Measurements from ENCODE around the gene RPL7A. TPM values are rescaled to one million over a fixed set of nuclear protein-coding genes. Genes with fewer than 3 reads are reported as not detected.

The RPL7A gene
- total and polyA plus RNA-seq, 2 of the 4 experiments (the other 2 are of a cell fraction) = 3,220 to 4,096 TPM

DNA sequence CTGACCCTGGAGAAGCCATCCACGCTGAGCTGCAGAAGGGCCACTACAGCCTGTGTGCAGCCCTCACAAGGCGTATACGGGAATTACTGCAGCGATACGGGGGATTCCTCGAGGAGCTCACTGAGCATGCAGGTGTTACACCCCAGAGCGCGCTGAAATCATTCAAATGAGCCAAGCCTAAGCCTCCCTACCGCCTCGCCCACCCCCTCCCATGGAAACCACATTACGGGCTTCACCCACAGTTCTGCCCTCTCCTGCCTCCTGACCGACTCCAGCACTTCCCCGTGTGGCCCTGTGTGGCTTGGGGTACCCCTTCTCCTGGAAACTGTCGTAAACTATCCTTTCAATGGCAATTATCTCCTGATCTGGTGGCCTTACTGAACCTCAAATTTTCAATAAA, 25.3 kb upstream of the RPL7A start:
- no peak overlapping the region for H3K18ac ChIP-seq (ENCODE audit: low read depth, low read length)
- H2AK9ac ChIP-seq (replicated peaks; ENCODE audit: low read depth, low read length, poor library complexity) = no peak overlapping the region
- peaks cover 21% of the 10 kb centered on the region for H3K27me3 ChIP-seq (ENCODE audit: control insufficient read depth, insufficient read depth, low read length)
- in situ Hi-C loops (cut with MboI; ENCODE audit: low sequenced_read_pairs) (no loop called here), intact Hi-C loops (cut with micrococcal nuclease) (no loop called here), dilution Hi-C loops (cut with HindIII; ENCODE audit: low sequenced_read_pairs, unreplicated experiment) (no loop called here)
- no peaks in the 10 kb centered on the region for H4K20me1 ChIP-seq (ENCODE audit: insufficient read depth, low read length)
- no peak overlapping the region for H4K91ac ChIP-seq (ENCODE audit: insufficient read depth, low read depth, low read length)
- no peak overlapping the region for H2BK20ac ChIP-seq (ENCODE audit: low read depth, low read length)
- H3K79me1 ChIP-seq (ENCODE audit: low read depth in 1 of 2, low read length in 2 of 2) = no peaks in the 10 kb centered on the region
- DNase-seq (no peak), ATAC-seq (ENCODE audit: low read depth) (no peak)
- no peak overlapping the region for H2BK5ac ChIP-seq (ENCODE audit: low read depth, low read length, poor library complexity, severe bottlenecking)
- H3K23ac ChIP-seq (ENCODE audit: low read depth, low read length) = no peak overlapping the region
- no peaks in the 10 kb centered on the region for H3K36me3 ChIP-seq (ENCODE audit: control insufficient read depth, insufficient read depth, low read length)
- no peak overlapping the region for H3K4ac ChIP-seq (ENCODE audit: low read depth, low read length)
- H3K56ac ChIP-seq (ENCODE audit: extremely low read depth, insufficient read depth, low read length) = no peak overlapping the region
- no peak overlapping the region for H2BK15ac ChIP-seq (ENCODE audit: low read depth, low read length)
- H3K9ac ChIP-seq (ENCODE audit: low read depth, low read length) = no peak overlapping the region
- no peak overlapping the region for H3K27ac ChIP-seq (ENCODE audit: insufficient read depth, low read length)
- no peak overlapping the region for H4K5ac ChIP-seq (ENCODE audit: low read depth, low read length)
- POLR2A ChIA-PET (ENCODE audit: unreplicated experiment) = no interaction called here
- no peaks in the 10 kb centered on the region for H3K4me1 ChIP-seq (ENCODE audit: control insufficient read depth, insufficient read depth, low read length)
- BruUV-seq (replicated peaks) = no TSS peak
- TF ChIP-seq NFE2L2 (IDR thresholded peaks at IDR 0.05; ENCODE audit: low read depth, low read length) (no peak), RFX5 (IDR thresholded peaks at IDR 0.05; ENCODE audit: low read depth, low read length) (no peak), RAD21 (IDR thresholded peaks at IDR 0.05; ENCODE audit: low read length) (no peak), SMC3 (IDR thresholded peaks at IDR 0.05; ENCODE audit: low read depth, low read length) (no peak), MAFK (IDR thresholded peaks at IDR 0.05; ENCODE audit: low read depth, low read length) (no peak), CEBPB (IDR thresholded peaks at IDR 0.05; ENCODE audit: low read depth, low read length) (no peak), CHD1 (IDR thresholded peaks at IDR 0.05; ENCODE audit: low read depth, low read length) (no peak), RCOR1 (IDR thresholded peaks at IDR 0.05; ENCODE audit: insufficient replicate concordance, low read length) (no peak), FOS (IDR thresholded peaks at IDR 0.05; ENCODE audit: low read depth, low read length) (no peak), MXI1 (IDR thresholded peaks at IDR 0.05; ENCODE audit: borderline replicate concordance, low read depth, low read length) (no peak), POLR2A (IDR thresholded peaks at IDR 0.05; ENCODE audit: low read depth, low read length) (no peak)
- TF ChIP-seq, protein P1, sequence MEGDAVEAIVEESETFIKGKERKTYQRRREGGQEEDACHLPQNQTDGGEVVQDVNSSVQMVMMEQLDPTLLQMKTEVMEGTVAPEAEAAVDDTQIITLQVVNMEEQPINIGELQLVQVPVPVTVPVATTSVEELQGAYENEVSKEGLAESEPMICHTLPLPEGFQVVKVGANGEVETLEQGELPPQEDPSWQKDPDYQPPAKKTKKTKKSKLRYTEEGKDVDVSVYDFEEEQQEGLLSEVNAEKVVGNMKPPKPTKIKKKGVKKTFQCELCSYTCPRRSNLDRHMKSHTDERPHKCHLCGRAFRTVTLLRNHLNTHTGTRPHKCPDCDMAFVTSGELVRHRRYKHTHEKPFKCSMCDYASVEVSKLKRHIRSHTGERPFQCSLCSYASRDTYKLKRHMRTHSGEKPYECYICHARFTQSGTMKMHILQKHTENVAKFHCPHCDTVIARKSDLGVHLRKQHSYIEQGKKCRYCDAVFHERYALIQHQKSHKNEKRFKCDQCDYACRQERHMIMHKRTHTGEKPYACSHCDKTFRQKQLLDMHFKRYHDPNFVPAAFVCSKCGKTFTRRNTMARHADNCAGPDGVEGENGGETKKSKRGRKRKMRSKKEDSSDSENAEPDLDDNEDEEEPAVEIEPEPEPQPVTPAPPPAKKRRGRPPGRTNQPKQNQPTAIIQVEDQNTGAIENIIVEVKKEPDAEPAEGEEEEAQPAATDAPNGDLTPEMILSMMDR (conservative IDR thresholded peaks at IDR 0.05; ENCODE audit: low read depth, low read length) = no peak
- TF ChIP-seq, protein P2, sequence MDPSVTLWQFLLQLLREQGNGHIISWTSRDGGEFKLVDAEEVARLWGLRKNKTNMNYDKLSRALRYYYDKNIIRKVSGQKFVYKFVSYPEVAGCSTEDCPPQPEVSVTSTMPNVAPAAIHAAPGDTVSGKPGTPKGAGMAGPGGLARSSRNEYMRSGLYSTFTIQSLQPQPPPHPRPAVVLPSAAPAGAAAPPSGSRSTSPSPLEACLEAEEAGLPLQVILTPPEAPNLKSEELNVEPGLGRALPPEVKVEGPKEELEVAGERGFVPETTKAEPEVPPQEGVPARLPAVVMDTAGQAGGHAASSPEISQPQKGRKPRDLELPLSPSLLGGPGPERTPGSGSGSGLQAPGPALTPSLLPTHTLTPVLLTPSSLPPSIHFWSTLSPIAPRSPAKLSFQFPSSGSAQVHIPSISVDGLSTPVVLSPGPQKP (IDR thresholded peaks at IDR 0.05; ENCODE audit: borderline replicate concordance, low read depth, low read length) = no peak
- TF ChIP-seq, protein P3, sequence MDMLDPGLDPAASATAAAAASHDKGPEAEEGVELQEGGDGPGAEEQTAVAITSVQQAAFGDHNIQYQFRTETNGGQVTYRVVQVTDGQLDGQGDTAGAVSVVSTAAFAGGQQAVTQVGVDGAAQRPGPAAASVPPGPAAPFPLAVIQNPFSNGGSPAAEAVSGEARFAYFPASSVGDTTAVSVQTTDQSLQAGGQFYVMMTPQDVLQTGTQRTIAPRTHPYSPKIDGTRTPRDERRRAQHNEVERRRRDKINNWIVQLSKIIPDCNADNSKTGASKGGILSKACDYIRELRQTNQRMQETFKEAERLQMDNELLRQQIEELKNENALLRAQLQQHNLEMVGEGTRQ (IDR thresholded peaks at IDR 0.05; ENCODE audit: low read depth, low read length) = no peak
- H2AK5ac ChIP-seq (ENCODE audit: low read depth, low read length) = no peak overlapping the region
- H4K8ac ChIP-seq (ENCODE audit: low read depth in 2 of 2, low read length in 2 of 2) = no peak overlapping the region
- no peaks in the 10 kb centered on the region for H3K9me1 ChIP-seq (ENCODE audit: insufficient read depth, low read length)
- H3K9me3 ChIP-seq (ENCODE audit: control insufficient read depth, insufficient read depth, low read length) = no peaks in the 10 kb centered on the region
- H3K14ac ChIP-seq (replicated peaks; ENCODE audit: low read depth, low read length) = no peak overlapping the region
- H3K4me2 ChIP-seq (ENCODE audit: low read depth, low read length) = no peak overlapping the region
- H2BK120ac ChIP-seq (ENCODE audit: low read depth, low read length) = no peak overlapping the region
- H2AFZ ChIP-seq (replicated peaks; ENCODE audit: low read length, poor library complexity) = peak overlapping the region; percentile 41
- H3K4me3 ChIP-seq (ENCODE audit: insufficient read depth, low read depth, low read length) = no peak overlapping the region
- CTCF ChIA-PET = no interaction called here
- WGBS, 2 experiments (ENCODE audit: extremely low coverage in 2 of 2, insufficient read length in 1 of 2) = 85% methylated on average over 5 of the region's 14 CpGs; no CpG with 5 or more reads in 1 of the 2 experiments

All from IMR-90 (cell line).